ENCODE data around the gene PTPRK. TPM values are rescaled to one million over a fixed set of nuclear protein-coding genes. Genes with fewer than 3 reads are reported as not detected.

Gene PTPRK
- total and polyA plus RNA-seq, 2 donors (not counting 1 experiment from before 2014, with no cell fraction given), result 19.4 to 75.5 TPM

DNA sequence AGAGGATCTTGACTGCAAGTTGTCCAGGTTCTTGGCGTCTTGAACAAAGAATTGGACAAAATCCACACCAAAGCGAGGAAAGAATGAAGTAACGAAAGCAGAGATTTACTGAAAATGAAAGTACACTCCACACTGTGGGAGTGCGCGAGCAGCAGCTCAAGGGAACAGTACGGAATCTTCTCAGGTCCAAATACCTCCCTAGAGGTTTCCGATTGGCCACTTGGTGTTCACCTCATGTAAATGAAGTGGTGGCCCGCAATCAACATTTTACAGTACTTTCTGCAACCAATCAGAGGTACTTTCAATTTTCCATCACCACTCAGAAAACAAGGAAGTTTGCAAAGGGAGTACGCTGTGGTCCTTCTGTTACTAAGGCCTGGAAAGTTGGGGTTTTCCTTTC is 122.4 kb downstream of the PTPRK start:
- Histone ChIP-seq H3K79me2 (ENCODE audit: control insufficient read depth, insufficient read depth, low read length) (no peaks in the 10 kb centered on the region), H3K4me2 (ENCODE audit: extremely low read depth, insufficient read depth, low read length) (no peak overlapping the region), H4K20me1 (ENCODE audit: control insufficient read depth, extremely low read depth, insufficient read depth, low read length) (no peaks in the 10 kb centered on the region), H3K4me3 (replicated peaks in 1 of 4; ENCODE audit: control extremely low read depth in 1 of 4, insufficient read depth in 1 of 4, low read depth in 3 of 4, low read length in 4 of 4) (no peak overlapping the region), H2AFZ (ENCODE audit: low read length) (no peak overlapping the region), H3K27me3 (ENCODE audit: control insufficient read depth, insufficient read depth, low read length) (no peaks in the 10 kb centered on the region), H3K4me1 (ENCODE audit: control insufficient read depth, extremely low read depth, insufficient read depth, low read length) (no peaks in the 10 kb centered on the region), H3K36me3 (ENCODE audit: control insufficient read depth, insufficient read depth, low read length) (no peaks in the 10 kb centered on the region), H3K9ac (ENCODE audit: insufficient read depth, low read length) (no peak overlapping the region), H3K9me3 (ENCODE audit: control insufficient read depth, insufficient read depth, low read depth, low read length) (no peaks in the 10 kb centered on the region), H3K27ac (ENCODE audit: insufficient read depth, low read length) (no peak overlapping the region)
- no peak for TF ChIP-seq EZH2 (IDR thresholded peaks at IDR 0.05; ENCODE audit: low read length, missing control alignments)
- TF ChIP-seq, protein P1, sequence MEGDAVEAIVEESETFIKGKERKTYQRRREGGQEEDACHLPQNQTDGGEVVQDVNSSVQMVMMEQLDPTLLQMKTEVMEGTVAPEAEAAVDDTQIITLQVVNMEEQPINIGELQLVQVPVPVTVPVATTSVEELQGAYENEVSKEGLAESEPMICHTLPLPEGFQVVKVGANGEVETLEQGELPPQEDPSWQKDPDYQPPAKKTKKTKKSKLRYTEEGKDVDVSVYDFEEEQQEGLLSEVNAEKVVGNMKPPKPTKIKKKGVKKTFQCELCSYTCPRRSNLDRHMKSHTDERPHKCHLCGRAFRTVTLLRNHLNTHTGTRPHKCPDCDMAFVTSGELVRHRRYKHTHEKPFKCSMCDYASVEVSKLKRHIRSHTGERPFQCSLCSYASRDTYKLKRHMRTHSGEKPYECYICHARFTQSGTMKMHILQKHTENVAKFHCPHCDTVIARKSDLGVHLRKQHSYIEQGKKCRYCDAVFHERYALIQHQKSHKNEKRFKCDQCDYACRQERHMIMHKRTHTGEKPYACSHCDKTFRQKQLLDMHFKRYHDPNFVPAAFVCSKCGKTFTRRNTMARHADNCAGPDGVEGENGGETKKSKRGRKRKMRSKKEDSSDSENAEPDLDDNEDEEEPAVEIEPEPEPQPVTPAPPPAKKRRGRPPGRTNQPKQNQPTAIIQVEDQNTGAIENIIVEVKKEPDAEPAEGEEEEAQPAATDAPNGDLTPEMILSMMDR (conservative IDR thresholded peaks at IDR 0.05 in 1 of 2, IDR thresholded peaks at IDR 0.05 in 1 of 2; ENCODE audit: low read depth in 1 of 2, low read length in 2 of 2), result no peak
- no peak for DNase-seq (ENCODE audit: low read depth in 2 of 2)

DNA sequence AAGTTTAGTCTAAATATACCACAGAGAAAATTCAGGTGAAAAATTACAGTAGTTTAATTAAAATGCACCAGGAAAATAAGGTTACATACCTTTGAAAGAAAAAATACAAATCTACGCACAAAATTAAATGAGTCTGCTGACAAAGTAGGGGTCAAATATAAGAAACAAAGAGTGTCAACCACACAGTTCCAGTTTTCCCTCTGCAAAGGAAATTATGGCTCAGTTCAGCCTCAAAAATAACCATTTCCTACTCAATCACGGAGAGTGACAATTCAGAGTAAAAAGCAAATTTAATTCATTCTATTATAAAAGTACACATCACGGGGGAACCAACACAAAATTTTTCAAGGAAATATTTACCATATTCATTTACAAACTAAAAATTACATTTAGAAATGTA is 124.8 kb downstream of the PTPRK start:
- Histone ChIP-seq H3K79me2 (ENCODE audit: control insufficient read depth, insufficient read depth, low read length) (no peaks in the 10 kb centered on the region), H3K9ac (ENCODE audit: insufficient read depth, low read length) (no peak overlapping the region), H3K36me3 (ENCODE audit: control insufficient read depth, insufficient read depth, low read length) (no peaks in the 10 kb centered on the region), H3K4me2 (ENCODE audit: extremely low read depth, insufficient read depth, low read length) (no peak overlapping the region), H2AFZ (ENCODE audit: low read length) (no peak overlapping the region), H3K27ac (ENCODE audit: insufficient read depth, low read length) (no peak overlapping the region), H3K27me3 (ENCODE audit: control insufficient read depth, insufficient read depth, low read length) (no peaks in the 10 kb centered on the region), H4K20me1 (ENCODE audit: control insufficient read depth, extremely low read depth, insufficient read depth, low read length) (no peaks in the 10 kb centered on the region), H3K4me3 (replicated peaks in 1 of 4; ENCODE audit: control extremely low read depth in 1 of 4, insufficient read depth in 1 of 4, low read depth in 3 of 4, low read length in 4 of 4) (no peak overlapping the region), H3K9me3 (ENCODE audit: control insufficient read depth, insufficient read depth, low read depth, low read length) (no peaks in the 10 kb centered on the region), H3K4me1 (ENCODE audit: control insufficient read depth, extremely low read depth, insufficient read depth, low read length) (no peaks in the 10 kb centered on the region)
- DNase-seq (ENCODE audit: low read depth in 2 of 2), result no peak
- TF ChIP-seq, protein P1 (conservative IDR thresholded peaks at IDR 0.05 in 1 of 2, IDR thresholded peaks at IDR 0.05 in 1 of 2; ENCODE audit: low read depth in 1 of 2, low read length in 2 of 2), result no peak
- TF ChIP-seq EZH2 (IDR thresholded peaks at IDR 0.05; ENCODE audit: low read length, missing control alignments), result no peak

DNA sequence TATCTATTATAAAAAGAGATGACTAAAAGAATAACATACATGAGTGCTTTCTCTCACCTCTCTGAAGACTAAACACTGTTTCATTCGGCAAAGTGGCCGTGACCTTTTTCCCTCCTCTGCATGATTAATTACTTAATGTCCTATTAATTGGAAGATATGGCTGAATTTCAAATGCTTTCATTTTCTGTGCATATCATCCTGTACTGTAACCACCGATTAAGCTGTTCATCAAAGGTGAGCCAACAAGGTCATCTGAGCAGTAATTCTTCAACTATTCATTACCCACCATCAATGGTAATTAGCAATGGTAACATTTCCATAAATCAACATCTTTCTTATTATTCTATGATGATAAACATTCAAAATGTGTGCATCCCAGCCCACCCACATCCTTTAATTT is 125.2 kb downstream of the PTPRK start:
- no peak overlapping the region for H2AFZ ChIP-seq (ENCODE audit: low read length)
- no peak overlapping the region for H3K27ac ChIP-seq (ENCODE audit: insufficient read depth, low read length)
- H3K4me3 ChIP-seq (replicated peaks in 1 of 4; ENCODE audit: control extremely low read depth in 1 of 4, insufficient read depth in 1 of 4, low read depth in 3 of 4, low read length in 4 of 4), result no peak overlapping the region
- H3K27me3 ChIP-seq (ENCODE audit: control insufficient read depth, insufficient read depth, low read length), result no peaks in the 10 kb centered on the region
- H3K9ac ChIP-seq (ENCODE audit: insufficient read depth, low read length), result no peak overlapping the region
- no peaks in the 10 kb centered on the region for H3K79me2 ChIP-seq (ENCODE audit: control insufficient read depth, insufficient read depth, low read length)
- no peaks in the 10 kb centered on the region for H4K20me1 ChIP-seq (ENCODE audit: control insufficient read depth, extremely low read depth, insufficient read depth, low read length)
- H3K4me1 ChIP-seq (ENCODE audit: control insufficient read depth, extremely low read depth, insufficient read depth, low read length), result no peaks in the 10 kb centered on the region
- no peak for TF ChIP-seq EZH2 (IDR thresholded peaks at IDR 0.05; ENCODE audit: low read length, missing control alignments)
- TF ChIP-seq, protein P1 (conservative IDR thresholded peaks at IDR 0.05 in 1 of 2, IDR thresholded peaks at IDR 0.05 in 1 of 2; ENCODE audit: low read depth in 1 of 2, low read length in 2 of 2), result no peak
- H3K36me3 ChIP-seq (ENCODE audit: control insufficient read depth, insufficient read depth, low read length), result no peaks in the 10 kb centered on the region
- H3K4me2 ChIP-seq (ENCODE audit: extremely low read depth, insufficient read depth, low read length), result no peak overlapping the region
- H3K9me3 ChIP-seq (ENCODE audit: control insufficient read depth, insufficient read depth, low read depth, low read length), result no peaks in the 10 kb centered on the region
- DNase-seq (ENCODE audit: low read depth in 2 of 2), result peak in 1 of 2 donors; percentile 14

Data from fibroblast of lung (primary cell).